A549 (cell line): Measurements from ENCODE around the gene QPCT. TPM values are rescaled to one million over a fixed set of nuclear protein-coding genes. Genes with fewer than 3 reads are reported as not detected.
A peak's percentile ranks its signal among the peaks of the same experiment; 100 is the strongest.

Experiments used
- ATAC-seq, 2 experiments: fragments of 200-7000 bp in 1 of 2; fragments of >200 bp in 1 of 2; cut with Nextera tagmentation in 1 of 2; cut with Tn5 transposase in 1 of 2; 3 replicates each; pipeline versions ENCODE4 v1.8.0 to v1.9.1; 2018 to 2020; ENCODE audit warnings: mild to moderate bottlenecking in 1 of 2, moderate library complexity in 1 of 2
- CTCF ChIA-PET: fragments of 300-600 bp; sonication (Branson Sonifier 250); formaldehyde crosslinking; extraction: SDS; loops from one replicate; lab custom pipeline; 2021; ENCODE audit warnings: antibody characterized with exemption, inconsistent platforms; lab: Yijun Ruan, JAX
- POLR2A ChIA-PET: fragments of 350-600 bp; formaldehyde crosslinking; extraction: SDS; loops from one replicate; lab custom pipeline; 2021; ENCODE audit warnings: antibody characterized with exemption, inconsistent platforms; lab: Yijun Ruan, JAX
- DNase-seq, 2 experiments: peaks; one replicate each; pipeline versions ENCODE4 v3.0.0 to v3.0.0-alpha.2; 2011 to 2016; ENCODE audit warnings: low read depth in 1 of 2, low spot score in 1 of 2
- FAIRE-seq: peaks from 2 replicates; lab custom pipeline; 2011; peaks lifted over from hg19 to GRCh38; lab: Jason Lieb, UNC
- H3K27ac ChIP-seq, 2 experiments: fragments of >200 bp; sonication (Bioruptor Twin); formaldehyde crosslinking; 3 replicates each; pipeline ENCODE4 v1.5.1; 2016 to 2017
- H3K4me1 ChIP-seq: fragments of >200 bp; sonication (Bioruptor Twin); formaldehyde crosslinking; 3 replicates; pipeline ENCODE4 v1.6.1; 2016
- H3K4me2 ChIP-seq: fragments of >200 bp; sonication (Bioruptor Twin); formaldehyde crosslinking; 3 replicates; pipeline ENCODE4 v1.6.1; 2016
- H3K4me3 ChIP-seq: fragments of >200 bp; sonication (Bioruptor Twin); formaldehyde crosslinking; 3 replicates; pipeline ENCODE4 v1.5.1; 2016
- H3K9me3 ChIP-seq: fragments of >200 bp; sonication (Bioruptor Twin); formaldehyde crosslinking; 3 replicates; pipeline ENCODE4 v1.6.1; 2016
- BHLHE40 ChIP-seq: IDR thresholded peaks from 2 replicates; pipeline ENCODE4 v1.6.1; 2012; ENCODE audit warnings: low read depth, low read length, inconsistent platforms
- CBX2 ChIP-seq: fragments of 200-600 bp; sonication (generic); IDR thresholded peaks from 2 replicates; pipeline ENCODE4 v1.6.1; 2016; ENCODE audit warnings: low read depth, mild to moderate bottlenecking, borderline replicate concordance
- CHD2 ChIP-seq: fragments of 150-350 bp; IDR thresholded peaks from 2 replicates; pipeline ENCODE4 v1.6.1; 2014; ENCODE audit warnings: low read length; ENCODE audit not compliant: partially characterized antibody
- EHF ChIP-seq: fragments of 250-450 bp; sonication (Bioruptor Pico); IDR thresholded peaks from 2 replicates; pipeline ENCODE4 v1.5.0; 2020; ENCODE audit warnings: mild to moderate bottlenecking
- EHMT2 ChIP-seq: fragments of 200-600 bp; sonication (generic); IDR thresholded peaks from 2 replicates; pipeline ENCODE4 v1.6.1; 2016; ENCODE audit warnings: antibody characterized with exemption, low read depth, mild to moderate bottlenecking, moderate library complexity
- EP300 ChIP-seq, 2 experiments: fragments of >200 bp; sonication (Bioruptor Twin); formaldehyde crosslinking; IDR thresholded peaks; 2 replicates in 1 of 2; 3 replicates in 1 of 2; pipeline ENCODE4 v1.6.1; 2016 to 2017
- FOSL2 ChIP-seq, 2 experiments: fragments of 450-650 bp in 1 of 2; fragments of >200 bp in 1 of 2; sonication (Bioruptor Twin) in 1 of 2; formaldehyde crosslinking; IDR thresholded peaks; 2 replicates each; pipeline versions ENCODE4 v1.5.0 to v1.6.1; 2016 to 2020; ENCODE audit warnings: mild to moderate bottlenecking in 1 of 2, moderate library complexity in 1 of 2
- HDAC2 ChIP-seq: fragments of 200-600 bp; sonication (generic); IDR thresholded peaks from 2 replicates; pipeline ENCODE4 v1.6.1; 2016
- HOXA7 ChIP-seq: fragments of 250-450 bp; sonication (Bioruptor Pico); IDR thresholded peaks from 2 replicates; pipeline ENCODE4 v1.5.0; 2020; ENCODE audit warnings: mild to moderate bottlenecking, moderate library complexity
- HOXB5 ChIP-seq: fragments of 250-450 bp; sonication (Bioruptor Pico); IDR thresholded peaks from 2 replicates; pipeline ENCODE4 v1.5.0; 2020; ENCODE audit warnings: mild to moderate bottlenecking, moderate library complexity
- JUN ChIP-seq, 2 experiments: fragments of >200 bp; sonication (Bioruptor Twin); formaldehyde crosslinking; IDR thresholded peaks; 2 replicates in 1 of 2; 3 replicates in 1 of 2; pipeline ENCODE4 v1.6.1; 2016 to 2017
- KDM1A ChIP-seq: fragments of 200-600 bp; sonication (generic); IDR thresholded peaks from 2 replicates; pipeline ENCODE4 v1.6.1; 2016; ENCODE audit warnings: low read depth, mild to moderate bottlenecking
- MAFK ChIP-seq: fragments of 450-650 bp; IDR thresholded peaks from 2 replicates; pipeline ENCODE4 v1.6.1; 2014; ENCODE audit not compliant: partially characterized antibody
- MAZ ChIP-seq: fragments of 150-350 bp; IDR thresholded peaks from 2 replicates; pipeline ENCODE4 v1.6.1; 2014; ENCODE audit warnings: antibody characterized with exemption, low read depth, low read length, borderline replicate concordance
- NPAS2 ChIP-seq: fragments of 250-450 bp; sonication (Bioruptor Pico); IDR thresholded peaks from 2 replicates; pipeline ENCODE4 v1.8.0; 2022; ENCODE audit warnings: mild to moderate bottlenecking, moderate library complexity, borderline replicate concordance
- POLR2AphosphoS2 ChIP-seq: conservative IDR thresholded peaks from 2 replicates; pipeline ENCODE4 v1.6.1; 2012; ENCODE audit warnings: low read length, improper control_type of control experiment, inconsistent platforms
- RAD21 ChIP-seq, 2 experiments: fragments of >200 bp in 1 of 2; sonication (Bioruptor Twin) in 1 of 2; formaldehyde crosslinking in 1 of 2; IDR thresholded peaks in 1 of 2; conservative IDR thresholded peaks in 1 of 2; 2 replicates in 1 of 2; 3 replicates in 1 of 2; pipeline ENCODE4 v1.6.1; 2012 to 2018; ENCODE audit warnings: inconsistent platforms in 1 of 2
- RFX5 ChIP-seq: fragments of 450-650 bp; IDR thresholded peaks from 2 replicates; pipeline ENCODE4 v1.7.1; 2014; ENCODE audit warnings: antibody characterized with exemption, mild to moderate bottlenecking, moderate library complexity
- RNF2 ChIP-seq: fragments of 200-600 bp; sonication (generic); IDR thresholded peaks from 2 replicates; pipeline ENCODE4 v1.6.1; 2016; ENCODE audit warnings: low read depth, mild to moderate bottlenecking, antibody characterized with exemption, moderate library complexity, borderline replicate concordance
- SREBF2 ChIP-seq: fragments of 450-650 bp; IDR thresholded peaks from 2 replicates; pipeline ENCODE4 v1.6.1; 2014; ENCODE audit warnings: mild to moderate bottlenecking, moderate library complexity
- TFCP2L1 ChIP-seq: fragments of 250-450 bp; sonication (Bioruptor Pico); IDR thresholded peaks from 2 replicates; pipeline ENCODE4 v1.5.0; 2021; ENCODE audit warnings: mild to moderate bottlenecking
- TP53 ChIP-seq: fragments of 250-450 bp; sonication (Bioruptor Pico); IDR thresholded peaks from 2 replicates; pipeline ENCODE4 v1.5.0; 2021; ENCODE audit warnings: mild to moderate bottlenecking, moderate library complexity
- WGBS: methylation state at CpG from one replicate; pipeline ENCODE4 v1.1.6; 2017; ENCODE audit errors: missing lambda C conversion rate; 5-methylcytosine and 5-hydroxymethylcytosine counted together
- polyA plus RNA-seq, 4 experiments: library from polyadenylated mRNA; depleted of rRNA in 3 of 4; stranded (reverse); fragments of >200 nt; fragmentation: RNase III in 1 of 4; extraction: RNeasy Plus Mini Kit Qiagen cat#74134 plus additional on column Dnase treatment in 1 of 4; gene quantifications; 2 replicates in 3 of 4; 3 replicates in 1 of 4; pipeline ENCODE4 v1.2.3, GENCODE V29; 2011 to 2017
- TF ChIP-seq, protein P1 (sequence below): fragments of >200 bp; sonication (Bioruptor Twin); formaldehyde crosslinking; IDR thresholded peaks from 2 replicates; pipeline ENCODE4 v1.6.1; 2016
- TF ChIP-seq, protein P2 (sequence below): fragments of 150-350 bp; IDR thresholded peaks from 2 replicates; pipeline ENCODE4 v1.6.1; 2014; ENCODE audit warnings: low read depth, mild to moderate bottlenecking, low read length
- TF ChIP-seq, protein P3 (sequence below): fragments of 450-650 bp; IDR thresholded peaks from 2 replicates; pipeline ENCODE4 v1.6.1; 2014; ENCODE audit warnings: antibody characterized with exemption

Gene QPCT
- polyA plus RNA-seq, 2 of the 4 experiments (the other 2 are of a cell fraction) = 20.0 to 42.7 TPM

DNA sequence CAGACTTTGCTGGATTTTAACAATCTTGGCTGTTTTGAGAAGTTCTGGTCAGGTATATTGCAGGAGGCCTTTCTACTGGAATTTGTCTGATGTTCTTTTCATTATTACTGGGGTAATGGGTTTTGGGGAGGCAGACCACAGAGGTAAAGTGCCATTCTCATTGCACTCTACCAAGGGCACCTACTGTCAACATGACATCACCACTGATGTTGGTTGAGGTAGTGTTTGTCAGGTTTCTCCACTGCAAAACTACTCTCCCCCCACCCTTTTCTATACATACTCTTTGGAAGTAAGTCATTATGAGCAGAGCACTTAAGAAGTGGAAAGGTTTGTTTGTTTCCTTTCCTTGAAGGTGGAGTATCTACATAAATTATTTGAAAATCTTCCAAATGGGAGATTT, 46.8 kb upstream of the QPCT start:
- no peak for ATAC-seq
- H3K4me2 ChIP-seq = no peak overlapping the region
- no peak overlapping the region for H3K4me3 ChIP-seq
- CTCF ChIA-PET = interaction anchor here (1.3 kb wide), 1 partner anchor 40 kb away, joined by 3 read pairs; no protein-coding TSS in a partner anchor
- H3K9me3 ChIP-seq = no peaks in the 10 kb centered on the region
- POLR2A ChIA-PET = interaction anchor here (0.6 kb wide), 1 partner anchor 48 kb away, joined by 4 read pairs; no protein-coding TSS in a partner anchor
- no peak for FAIRE-seq
- peaks cover 16% of the 10 kb centered on the region; the same call in 2 of the 3 replicates for H3K4me1 ChIP-seq
- H3K27ac ChIP-seq = no peak overlapping the region
- TF ChIP-seq RFX5 = no peak
- TF ChIP-seq EHMT2 = no peak
- no peak for TF ChIP-seq JUN (IDR thresholded peaks at IDR 0.05)
- no peak for TF ChIP-seq POLR2AphosphoS2
- TF ChIP-seq CBX2 = no peak
- no peak for TF ChIP-seq EP300 (IDR thresholded peaks at IDR 0.05)
- no peak for TF ChIP-seq HOXA7 (CRISPR knock-in tag)
- TF ChIP-seq, protein P1, sequence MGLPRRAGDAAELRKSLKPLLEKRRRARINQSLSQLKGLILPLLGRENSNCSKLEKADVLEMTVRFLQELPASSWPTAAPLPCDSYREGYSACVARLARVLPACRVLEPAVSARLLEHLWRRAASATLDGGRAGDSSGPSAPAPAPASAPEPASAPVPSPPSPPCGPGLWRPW = no peak
- TF ChIP-seq HOXB5 = no peak
- TF ChIP-seq, protein P2, sequence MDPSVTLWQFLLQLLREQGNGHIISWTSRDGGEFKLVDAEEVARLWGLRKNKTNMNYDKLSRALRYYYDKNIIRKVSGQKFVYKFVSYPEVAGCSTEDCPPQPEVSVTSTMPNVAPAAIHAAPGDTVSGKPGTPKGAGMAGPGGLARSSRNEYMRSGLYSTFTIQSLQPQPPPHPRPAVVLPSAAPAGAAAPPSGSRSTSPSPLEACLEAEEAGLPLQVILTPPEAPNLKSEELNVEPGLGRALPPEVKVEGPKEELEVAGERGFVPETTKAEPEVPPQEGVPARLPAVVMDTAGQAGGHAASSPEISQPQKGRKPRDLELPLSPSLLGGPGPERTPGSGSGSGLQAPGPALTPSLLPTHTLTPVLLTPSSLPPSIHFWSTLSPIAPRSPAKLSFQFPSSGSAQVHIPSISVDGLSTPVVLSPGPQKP = no peak
- no peak for TF ChIP-seq TFCP2L1 (CRISPR knock-in tag)
- TF ChIP-seq HDAC2 = no peak
- no peak for TF ChIP-seq TP53 (CRISPR knock-in tag)
- TF ChIP-seq RNF2 = no peak
- TF ChIP-seq MAFK = no peak
- no peak for TF ChIP-seq NPAS2 (CRISPR knock-in tag)
- no peak for DNase-seq

DNA sequence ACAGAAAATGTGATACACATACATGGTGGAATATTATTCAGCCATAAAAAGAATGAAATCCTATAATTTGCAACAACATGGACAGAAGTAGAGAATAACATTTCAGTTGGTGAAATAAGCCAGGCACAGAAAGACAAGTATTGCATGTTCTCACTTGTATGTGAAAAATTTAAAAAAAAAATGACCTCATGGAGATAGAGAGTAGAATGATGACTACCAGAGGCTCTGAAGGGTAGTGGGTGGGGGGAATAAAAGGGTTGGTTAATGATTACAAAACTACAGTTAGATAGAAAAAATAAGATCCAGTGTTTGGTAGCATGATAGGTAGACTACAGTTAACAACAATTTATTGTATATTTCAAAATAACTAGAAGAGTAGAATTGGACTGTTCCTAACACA, 44.3 kb upstream of the QPCT start:
- ATAC-seq (no peak), FAIRE-seq (no peak), DNase-seq (no peak)
- Histone ChIP-seq H3K4me3 (no peak overlapping the region), H3K27ac (no peak overlapping the region), H3K4me1 (peaks cover 16% of the 10 kb centered on the region; the same call in 2 of the 3 replicates), H3K9me3 (no peaks in the 10 kb centered on the region), H3K4me2 (peak overlapping the region; percentile 8; the same call in 2 of the 3 replicates)
- ChIA-PET CTCF (interaction anchor here (1.3 kb wide), 1 partner anchor 16 kb away, joined by 3 read pairs; no protein-coding TSS in a partner anchor), POLR2A (no interaction called here)
- TF ChIP-seq CHD2 = no peak
- TF ChIP-seq TFCP2L1 (CRISPR knock-in tag) = no peak
- no peak for TF ChIP-seq KDM1A

DNA sequence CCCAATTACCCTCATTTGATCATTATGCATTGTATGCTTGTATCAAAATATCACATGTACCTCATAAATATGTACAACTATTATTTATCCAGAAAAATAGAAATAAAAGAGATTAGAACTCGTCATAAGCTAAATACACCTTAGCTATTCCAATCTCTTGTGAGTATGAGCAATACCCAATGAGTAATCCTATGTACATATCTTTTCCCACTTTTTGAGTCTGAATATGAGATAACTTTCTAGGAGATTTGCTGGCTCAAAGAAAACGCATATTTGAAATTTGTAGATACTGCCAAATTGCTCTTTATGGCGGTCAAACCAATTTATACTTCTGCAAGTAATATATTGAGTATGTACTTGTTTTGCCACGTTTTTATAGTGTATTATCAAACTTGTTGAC, 43.9 kb upstream of the QPCT start:
- Histone ChIP-seq H3K4me3 (no peak overlapping the region), H3K4me2 (peak overlapping the region; percentile 8; the same call in 2 of the 3 replicates), H3K27ac (no peak overlapping the region), H3K9me3 (no peaks in the 10 kb centered on the region), H3K4me1 (peaks cover 16% of the 10 kb centered on the region; the same call in 2 of the 3 replicates)
- TF ChIP-seq EHF (CRISPR knock-in tag) (no peak), FOSL2 (IDR thresholded peaks at IDR 0.05) (no peak), FOSL2 (CRISPR knock-in tag; IDR thresholded peaks at IDR 0.05) (peak; percentile 49; the same call in 1 of the 2 replicates)
- ATAC-seq = peak in 1 of 2 experiments; percentile 61; a peak in 2 of 6 replicates
- 65% methylated on average over 4 of the region's 4 CpGs for WGBS
- DNase-seq = no peak
- ChIA-PET CTCF (interaction anchor here (0.7 kb wide), 1 partner anchor 515 kb away, joined by 3 read pairs; no protein-coding TSS in a partner anchor), POLR2A (no interaction called here)
- FAIRE-seq = peak; percentile 51

DNA sequence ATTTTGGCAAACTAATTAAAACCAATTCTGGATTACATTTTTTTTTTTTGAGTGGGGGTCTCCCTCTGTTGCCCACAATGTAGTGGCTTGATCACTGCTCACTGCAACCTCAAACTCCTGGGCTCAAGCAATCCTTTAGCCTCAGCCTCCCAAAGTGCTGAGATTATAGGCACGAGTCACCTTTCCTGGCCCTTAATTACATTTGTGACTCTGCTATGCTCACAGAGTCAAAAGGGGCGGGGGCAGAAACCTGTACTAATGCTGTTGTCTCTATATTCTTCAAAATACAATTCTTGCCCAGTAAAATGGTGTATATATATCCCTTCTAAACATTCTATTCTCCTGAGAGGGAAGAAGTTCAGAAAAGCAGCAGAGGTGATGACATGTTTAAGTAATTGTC, 43.0 kb upstream of the QPCT start:
- 65% methylated on average over 2 of the region's 2 CpGs for WGBS
- no peak for DNase-seq
- H3K27ac ChIP-seq = no peak overlapping the region
- no peaks in the 10 kb centered on the region for H3K9me3 ChIP-seq
- H3K4me2 ChIP-seq = no peak overlapping the region; the same call in 2 of the 3 replicates
- ChIA-PET POLR2A (no interaction called here), CTCF (interaction anchor here (0.7 kb wide), 1 partner anchor 516 kb away, joined by 3 read pairs; no protein-coding TSS in a partner anchor)
- ATAC-seq = peak in 1 of 2 experiments; percentile 43; a peak in 2 of 6 replicates
- H3K4me3 ChIP-seq = no peak overlapping the region
- peaks cover 16% of the 10 kb centered on the region; the same call in 2 of the 3 replicates for H3K4me1 ChIP-seq
- FAIRE-seq = no peak
- no peak for TF ChIP-seq MAFK
- TF ChIP-seq, protein P3, sequence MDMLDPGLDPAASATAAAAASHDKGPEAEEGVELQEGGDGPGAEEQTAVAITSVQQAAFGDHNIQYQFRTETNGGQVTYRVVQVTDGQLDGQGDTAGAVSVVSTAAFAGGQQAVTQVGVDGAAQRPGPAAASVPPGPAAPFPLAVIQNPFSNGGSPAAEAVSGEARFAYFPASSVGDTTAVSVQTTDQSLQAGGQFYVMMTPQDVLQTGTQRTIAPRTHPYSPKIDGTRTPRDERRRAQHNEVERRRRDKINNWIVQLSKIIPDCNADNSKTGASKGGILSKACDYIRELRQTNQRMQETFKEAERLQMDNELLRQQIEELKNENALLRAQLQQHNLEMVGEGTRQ = no peak
- TF ChIP-seq RAD21 (conservative IDR thresholded peaks at IDR 0.05 in 1 of 2, IDR thresholded peaks at IDR 0.05 in 1 of 2) = no peak
- no peak for TF ChIP-seq CHD2
- TF ChIP-seq EHF (CRISPR knock-in tag) = no peak
- TF ChIP-seq BHLHE40 = no peak
- no peak for TF ChIP-seq SREBF2
- no peak for TF ChIP-seq HDAC2
- TF ChIP-seq MAZ = no peak
